Hepatocyte (in vitro differentiated cells): Measurements from ENCODE around the gene LHFPL3. TPM values are rescaled to one million over a fixed set of nuclear protein-coding genes. Genes with fewer than 3 reads are reported as not detected.

Experiments used
- DNase-seq: peaks from one replicate; pipeline ENCODE4 v3.0.0-alpha.2; 2016; ENCODE audit warnings: low spot score
- H2AFZ ChIP-seq: fragments of 200-600 bp; sonication (generic); 2 replicates; pipeline ENCODE4 v1.6.0; 2016; ENCODE audit warnings: antibody characterized with exemption, mild to moderate bottlenecking
- H3K27ac ChIP-seq: fragments of 200-600 bp; sonication (generic); 2 replicates; pipeline ENCODE4 v1.5.1; 2016; ENCODE audit warnings: mild to moderate bottlenecking
- H3K27me3 ChIP-seq: fragments of 200-600 bp; sonication (generic); 2 replicates; pipeline ENCODE4 v1.6.1; 2016
- H3K36me3 ChIP-seq: fragments of 200-600 bp; sonication (generic); replicated peaks from 2 replicates; pipeline ENCODE4 v1.5.1; 2016; ENCODE audit warnings: low read depth; ENCODE audit not compliant: insufficient read depth
- H3K4me1 ChIP-seq: fragments of 200-600 bp; sonication (generic); 2 replicates; pipeline ENCODE4 v1.5.1; 2016; ENCODE audit warnings: mild to moderate bottlenecking, moderate library complexity; ENCODE audit not compliant: insufficient read depth
- H3K4me2 ChIP-seq: fragments of 200-600 bp; sonication (generic); 2 replicates; pipeline ENCODE4 v1.6.0; 2016
- H3K4me3 ChIP-seq: fragments of 200-600 bp; sonication (generic); 2 replicates; pipeline ENCODE4 v1.5.1; 2016; ENCODE audit warnings: mild to moderate bottlenecking
- H3K79me2 ChIP-seq: fragments of 200-600 bp; sonication (generic); 2 replicates; pipeline ENCODE4 v1.6.0; 2017; ENCODE audit warnings: mild to moderate bottlenecking
- H3K9me2 ChIP-seq: fragments of 200-600 bp; sonication (generic); replicated peaks from 2 replicates; pipeline ENCODE4 v1.6.0; 2017; ENCODE audit warnings: mild to moderate bottlenecking; ENCODE audit not compliant: insufficient read depth
- H3K9me3 ChIP-seq: fragments of 200-600 bp; sonication (generic); 2 replicates; pipeline ENCODE4 v1.5.1; 2016; ENCODE audit warnings: low read depth, mild to moderate bottlenecking
- H4K20me1 ChIP-seq: fragments of 200-600 bp; sonication (generic); 2 replicates; pipeline ENCODE4 v1.6.0; 2016; ENCODE audit warnings: mild to moderate bottlenecking; ENCODE audit not compliant: insufficient read depth, poor library complexity, severe bottlenecking
- EZH2 ChIP-seq: fragments of 200-600 bp; sonication (generic); IDR thresholded peaks from 2 replicates; pipeline ENCODE4 v1.6.1; 2016; ENCODE audit warnings: antibody characterized with exemption, mild to moderate bottlenecking, borderline replicate concordance
- EZH2phosphoT487 ChIP-seq: fragments of 200-600 bp; sonication (generic); IDR thresholded peaks from one replicate; pipeline ENCODE4 v1.6.1; 2018; ENCODE audit warnings: antibody characterized with exemption, mild to moderate bottlenecking, low read depth, moderate library complexity; ENCODE audit not compliant: unreplicated experiment, severe bottlenecking
- WGBS: methylation state at CpG from one replicate; pipeline ENCODE4 v1.1.6; 2016; ENCODE audit warnings: low lambda C conversion rate; ENCODE audit errors: missing lambda C conversion rate; 5-methylcytosine and 5-hydroxymethylcytosine counted together
- polyA plus RNA-seq: library from polyadenylated mRNA; unstranded; fragments of >200 nt; fragmentation: Nextera tagmentation; extraction: Ambion mirVana; gene quantifications from 2 replicates; pipeline ENCODE4 v1.2.1, GENCODE V29; 2016
- total RNA-seq: library from RNA; depleted of rRNA; stranded (reverse); fragments of >200 nt; gene quantifications from 2 replicates; pipeline ENCODE4 v1.2.3, GENCODE V29; 2014
- TF ChIP-seq, protein P1 (sequence below): fragments of 200-600 bp; sonication (generic); IDR thresholded peaks from 2 replicates; pipeline ENCODE4 v1.5.1; 2016; ENCODE audit warnings: antibody characterized with exemption, mild to moderate bottlenecking; ENCODE audit not compliant: poor library complexity

LHFPL3 gene
- total and polyA plus RNA-seq, 2 experiments from 2014 or later: not detected

DNA sequence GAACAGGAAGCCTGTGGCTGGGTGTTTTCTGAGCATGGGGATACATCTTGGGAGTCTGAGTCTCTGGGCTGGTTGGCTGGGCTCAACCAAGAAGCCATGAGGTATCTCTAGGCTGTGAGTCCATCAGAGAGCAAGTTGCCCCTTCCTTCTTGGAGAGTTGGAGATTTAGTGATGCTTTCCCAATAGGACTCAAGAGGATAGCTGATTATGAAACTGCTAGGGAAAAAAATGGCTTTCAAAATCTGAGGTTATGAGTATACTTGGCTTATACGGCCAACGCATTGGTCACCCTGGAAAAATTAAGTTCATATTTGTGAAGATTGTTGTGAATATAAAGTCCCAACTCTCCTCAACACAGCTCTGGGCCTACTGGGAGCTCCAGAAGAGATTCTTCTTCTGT is 522.9 kb downstream of the LHFPL3 start:
- Histone ChIP-seq H2AFZ (no peak overlapping the region), H4K20me1 (no peaks in the 10 kb centered on the region), H3K79me2 (no peaks in the 10 kb centered on the region), H3K4me1 (no peaks in the 10 kb centered on the region), H3K36me3 (no peaks in the 10 kb centered on the region), H3K9me3 (no peaks in the 10 kb centered on the region), H3K4me2 (no peak overlapping the region), H3K9me2 (no peaks in the 10 kb centered on the region), H3K27me3 (peaks cover 5% of the 10 kb centered on the region), H3K4me3 (no peak overlapping the region), H3K27ac (no peak overlapping the region)
- TF ChIP-seq EZH2phosphoT487 (no peak), EZH2 (no peak)
- TF ChIP-seq, protein P1, sequence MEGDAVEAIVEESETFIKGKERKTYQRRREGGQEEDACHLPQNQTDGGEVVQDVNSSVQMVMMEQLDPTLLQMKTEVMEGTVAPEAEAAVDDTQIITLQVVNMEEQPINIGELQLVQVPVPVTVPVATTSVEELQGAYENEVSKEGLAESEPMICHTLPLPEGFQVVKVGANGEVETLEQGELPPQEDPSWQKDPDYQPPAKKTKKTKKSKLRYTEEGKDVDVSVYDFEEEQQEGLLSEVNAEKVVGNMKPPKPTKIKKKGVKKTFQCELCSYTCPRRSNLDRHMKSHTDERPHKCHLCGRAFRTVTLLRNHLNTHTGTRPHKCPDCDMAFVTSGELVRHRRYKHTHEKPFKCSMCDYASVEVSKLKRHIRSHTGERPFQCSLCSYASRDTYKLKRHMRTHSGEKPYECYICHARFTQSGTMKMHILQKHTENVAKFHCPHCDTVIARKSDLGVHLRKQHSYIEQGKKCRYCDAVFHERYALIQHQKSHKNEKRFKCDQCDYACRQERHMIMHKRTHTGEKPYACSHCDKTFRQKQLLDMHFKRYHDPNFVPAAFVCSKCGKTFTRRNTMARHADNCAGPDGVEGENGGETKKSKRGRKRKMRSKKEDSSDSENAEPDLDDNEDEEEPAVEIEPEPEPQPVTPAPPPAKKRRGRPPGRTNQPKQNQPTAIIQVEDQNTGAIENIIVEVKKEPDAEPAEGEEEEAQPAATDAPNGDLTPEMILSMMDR: no peak
- WGBS: 96% methylated on average over 2 of the region's 2 CpGs
- DNase-seq: no peak

DNA sequence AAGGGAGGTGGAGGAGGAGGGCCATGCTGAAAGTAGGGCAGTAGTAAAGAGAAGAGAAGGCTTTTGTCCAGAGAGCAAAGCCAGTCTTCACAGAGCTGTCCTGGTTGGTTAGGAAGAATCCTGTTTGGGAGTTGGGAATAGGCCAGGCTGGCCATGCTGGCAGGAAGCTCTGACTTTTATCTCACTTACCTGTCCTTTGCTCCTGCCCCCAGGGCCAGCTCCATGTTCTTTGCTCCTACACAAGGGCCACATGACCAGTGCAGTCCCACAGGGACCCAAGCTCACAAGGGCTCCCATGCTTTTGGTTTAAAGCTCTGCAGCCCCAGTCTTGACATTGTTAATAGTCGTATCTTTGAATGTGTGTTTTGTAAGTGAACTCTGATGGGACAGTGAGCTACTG is 524.0 kb downstream of the LHFPL3 start:
- Histone ChIP-seq H3K9me2 (no peaks in the 10 kb centered on the region), H3K27ac (no peak overlapping the region), H3K9me3 (no peaks in the 10 kb centered on the region), H3K4me3 (no peak overlapping the region), H3K79me2 (no peaks in the 10 kb centered on the region), H3K27me3 (no peaks in the 10 kb centered on the region), H3K4me1 (no peaks in the 10 kb centered on the region), H4K20me1 (no peaks in the 10 kb centered on the region), H2AFZ (no peak overlapping the region), H3K4me2 (no peak overlapping the region), H3K36me3 (no peaks in the 10 kb centered on the region)
- no peak for TF ChIP-seq EZH2
- TF ChIP-seq EZH2phosphoT487: no peak
- TF ChIP-seq, protein P1: no peak
- DNase-seq: no peak
- WGBS: 94% methylated on average over 1 of the region's 1 CpG

DNA sequence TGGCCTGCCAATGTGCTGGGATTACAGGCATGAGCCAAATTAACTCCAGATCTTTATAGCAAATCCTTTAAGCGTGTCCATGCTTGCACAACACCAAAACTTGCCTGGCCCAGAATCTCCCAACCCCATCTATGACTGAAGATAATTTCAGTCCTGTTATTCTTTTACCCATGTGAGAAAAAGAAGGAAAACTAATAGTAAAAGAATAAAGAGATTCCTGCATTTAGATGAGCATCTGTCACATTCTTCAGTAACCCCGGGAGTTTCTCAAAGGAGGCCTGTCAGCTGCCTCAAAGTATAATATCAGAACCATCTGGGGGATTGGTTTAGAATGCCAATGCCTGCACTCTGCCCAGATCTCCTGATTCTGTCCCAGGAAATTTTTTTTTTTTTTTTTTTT is 527.5 kb downstream of the LHFPL3 start:
- H3K4me3 ChIP-seq: no peak overlapping the region
- 71% methylated on average over 2 of the region's 2 CpGs for WGBS
- no peaks in the 10 kb centered on the region for H4K20me1 ChIP-seq
- no peaks in the 10 kb centered on the region for H3K4me1 ChIP-seq
- H3K79me2 ChIP-seq: no peaks in the 10 kb centered on the region
- no peak overlapping the region for H3K27ac ChIP-seq
- H3K4me2 ChIP-seq: no peak overlapping the region
- H3K9me2 ChIP-seq: no peaks in the 10 kb centered on the region
- TF ChIP-seq, protein P1: no peak
- TF ChIP-seq EZH2 (no peak), EZH2phosphoT487 (no peak)
- no peaks in the 10 kb centered on the region for H3K36me3 ChIP-seq
- H3K9me3 ChIP-seq: no peaks in the 10 kb centered on the region
- DNase-seq: no peak
- H2AFZ ChIP-seq: no peak overlapping the region
- peaks cover 4% of the 10 kb centered on the region for H3K27me3 ChIP-seq
